K562 (cell line): ENCODE measurements around the gene LY6G6F. TPM values are rescaled to one million over a fixed set of nuclear protein-coding genes. Genes with fewer than 3 reads are reported as not detected.
A peak's percentile ranks its signal among the peaks of the same experiment; 100 is the strongest.

ENCODE experiments used
- AFF1 ChIP-seq, 2 experiments: fragments of 450-650 bp; IDR thresholded peaks; 2 replicates each; pipeline ENCODE4 v1.6.1; 2018; ENCODE audit warnings: mild to moderate bottlenecking in 2 of 2, low read depth in 1 of 2; ENCODE audit not compliant: partially characterized antibody in 2 of 2
- BACH1 ChIP-seq: fragments of 200-800 bp; sonication (Bioruptor generic); IDR thresholded peaks from 2 replicates; pipeline ENCODE4 v1.6.1; 2016; ENCODE audit warnings: missing genetic modification characterization, missing compliant biosample characterization
- CLOCK ChIP-seq: fragments of 250-450 bp; sonication (Bioruptor Pico); IDR thresholded peaks from 2 replicates; pipeline ENCODE4 v1.4.0; 2020; ENCODE audit warnings: mild to moderate bottlenecking, moderate library complexity, borderline replicate concordance
- ETV6 ChIP-seq, 3 experiments: fragments of 150-350 bp in 1 of 3; sonication (generic) in 1 of 3; formaldehyde crosslinking in 1 of 3; IDR thresholded peaks; 2 replicates each; pipeline versions ENCODE4 v1.6.1 to v1.8.0; 2014 to 2022; ENCODE audit warnings: borderline replicate concordance in 2 of 3, low read depth in 2 of 3, antibody characterized with exemption in 1 of 3, low read length in 1 of 3, mild to moderate bottlenecking in 1 of 3, missing genetic modification reagents in 1 of 3
- GTF2A2 ChIP-seq: IDR thresholded peaks from 2 replicates; pipeline ENCODE4 v1.6.1; 2016; ENCODE audit warnings: mild to moderate bottlenecking, missing genetic modification characterization, missing compliant biosample characterization
- PBX2 ChIP-seq, 2 experiments: IDR thresholded peaks in 1 of 2; conservative IDR thresholded peaks in 1 of 2; 2 replicates each; pipeline ENCODE4 v1.6.1; 2016; ENCODE audit warnings: low read depth in 2 of 2, mild to moderate bottlenecking in 1 of 2, missing compliant biosample characterization in 1 of 2, missing genetic modification characterization in 1 of 2, moderate library complexity in 1 of 2
- POLR2A ChIP-seq: fragments of 450-650 bp; conservative IDR thresholded peaks from 2 replicates; pipeline ENCODE4 v1.6.1; 2016
- RAD51 ChIP-seq: fragments of 450-650 bp; IDR thresholded peaks from 2 replicates; pipeline ENCODE4 v1.7.1; 2016; ENCODE audit warnings: low read depth, mild to moderate bottlenecking, borderline replicate concordance
- THRA ChIP-seq: fragments of 450-650 bp; IDR thresholded peaks from 2 replicates; pipeline ENCODE4 v1.6.1; 2017; ENCODE audit warnings: mild to moderate bottlenecking, moderate library complexity
- ZBTB17 ChIP-seq: fragments of 450-650 bp; formaldehyde crosslinking; IDR thresholded peaks from 2 replicates; pipeline ENCODE4 v1.4.0; 2020; ENCODE audit warnings: mild to moderate bottlenecking
- ZNF280B ChIP-seq: fragments of 250-450 bp; sonication (Bioruptor Pico); IDR thresholded peaks from 2 replicates; pipeline ENCODE4 v1.5.1; 2021; ENCODE audit warnings: mild to moderate bottlenecking
- ZNF444 ChIP-seq: fragments of 250-450 bp; sonication (Bioruptor Pico); IDR thresholded peaks from 2 replicates; pipeline ENCODE4 v1.4.0; 2020; ENCODE audit warnings: mild to moderate bottlenecking, moderate library complexity
- ZNF57 ChIP-seq: fragments of 450-650 bp; formaldehyde crosslinking; IDR thresholded peaks from 2 replicates; pipeline ENCODE4 v1.4.0; 2020; ENCODE audit warnings: mild to moderate bottlenecking, moderate library complexity
- polyA plus RNA-seq, 8 experiments: library from polyadenylated mRNA; depleted of rRNA in 4 of 8; stranded (reverse) in 5 of 8; unstranded in 3 of 8; fragments of >200 nt; fragmentation: Nextera tagmentation in 2 of 8; fragmentation: Illumina TruSeq in 1 of 8; extraction: Ambion mirVana in 2 of 8; extraction: Trizol in 1 of 8; gene quantifications; 2 replicates each; pipeline versions ENCODE4 v1.2.1 to v1.2.3, GENCODE V29; 2011 to 2014; ENCODE audit warnings: inconsistent platforms in 1 of 8, missing spikeins in 1 of 8
- total RNA-seq, 7 experiments: library from RNA; depleted of rRNA in 6 of 7; stranded (reverse); fragments of >200 nt in 6 of 7; fragmentation: Illumina TruSeq in 2 of 7; extraction: Trizol in 2 of 7; gene quantifications; 2 replicates each; pipeline versions ENCODE4 v1.2.1 to v1.2.3, GENCODE V29; 2011 to 2021; ENCODE audit warnings: low replicate concordance in 1 of 7

The LY6G6F gene
- total and polyA plus RNA-seq, 9 of the 15 experiments (the other 6 are each of a cell fraction or from before 2014, with no cell fraction given): 0.14 to 0.50 (median 0.28) TPM; not detected in 2

- TF ChIP-seq AFF1 (IDR thresholded peaks at IDR 0.05; ENCODE audit: low read depth in 1 of 2, partially characterized antibody in 2 of 2) (peak in 1 of 2 experiments; percentile 36), ETV6 (IDR thresholded peaks at IDR 0.05; ENCODE audit: borderline replicate concordance in 1 of 2, low read depth in 2 of 2, low read length in 1 of 2) (no peak), ETV6 (CRISPR knock-in tag; IDR thresholded peaks at IDR 0.05; ENCODE audit: borderline replicate concordance) (no peak), POLR2A (no peak), RAD51 (no peak), ZNF57 (CRISPR knock-in tag) (0 out of 2 replicates have a peak, but pooled peaks have one; percentile 61), THRA (no peak), CLOCK (CRISPR knock-in tag) (no peak), PBX2 (CRISPR knock-in tag; IDR thresholded peaks at IDR 0.05; ENCODE audit: low read depth) (no peak), PBX2 (tag; conservative IDR thresholded peaks at IDR 0.05; ENCODE audit: low read depth) (no peak), BACH1 (tag) (no peak), ZNF444 (CRISPR knock-in tag) (no peak), ZBTB17 (no peak), GTF2A2 (tag) (no peak), ZNF280B (CRISPR knock-in tag) (no peak)
These were observed 24.0 kb downstream of the LY6G6F start (continued) for GRCh38 chr6:31730631-31731086.
